HG03457 (cell line): ENCODE results near the gene PHF12.

ENCODE experiments used
- ATAC-seq: cut with Tn5 transposase; IDR thresholded peaks from one replicate; pipeline ENCODE4 v1.9.1; 2021; ENCODE audit warnings: moderate number of reproducible peaks; ENCODE audit not compliant: unreplicated experiment

PHF12 gene

GRCh38 chr17:28975646-28976045, 24.3 kb upstream of the PHF12 start:
- ATAC-seq = no peak

- no peak for ATAC-seq
Observed at GRCh38 chr17:28975031-28975430, 23.7 kb upstream of the PHF12 start.

GRCh38 chr17:28974451-28974850, 23.1 kb upstream of the PHF12 start:
- no peak for ATAC-seq

- ATAC-seq = no peak
Observed at GRCh38 chr17:28973425-28973824, 22.1 kb upstream of the PHF12 start.

GRCh38 chr17:28972437-28972836, 21.1 kb upstream of the PHF12 start:
- ATAC-seq = no peak

GRCh38 chr17:28970879-28971278, 19.6 kb upstream of the PHF12 start:
- ATAC-seq = no peak

- ATAC-seq = no peak
Observed at GRCh38 chr17:28969706-28970393, 18.5 kb upstream of the PHF12 start.

- no peak for ATAC-seq
Observed at GRCh38 chr17:28968914-28969295, 17.6 kb upstream of the PHF12 start.

GRCh38 chr17:28968231-28968913, 17.1 kb upstream of the PHF12 start:
- ATAC-seq = no peak

GRCh38 chr17:28967221-28968135, 16.2 kb upstream of the PHF12 start:
- no peak for ATAC-seq

GRCh38 chr17:28963841-28964240, 12.5 kb upstream of the PHF12 start:
- ATAC-seq = no peak

- no peak for ATAC-seq
Observed at GRCh38 chr17:28963055-28963611, 11.8 kb upstream of the PHF12 start.

GRCh38 chr17:28961391-28961790, 10.1 kb upstream of the PHF12 start:
- no peak for ATAC-seq

GRCh38 chr17:28960256-28961061, 9.1 kb upstream of the PHF12 start:
- no peak for ATAC-seq

GRCh38 chr17:28959471-28959871, 8.2 kb upstream of the PHF12 start:
- ATAC-seq = no peak

GRCh38 chr17:28958820-28959455, 7.6 kb upstream of the PHF12 start:
- no peak for ATAC-seq

GRCh38 chr17:28957992-28958355, 6.7 kb upstream of the PHF12 start:
- ATAC-seq = no peak

GRCh38 chr17:28957277-28957991, 6.1 kb upstream of the PHF12 start:
- ATAC-seq = no peak

- no peak for ATAC-seq
Observed at GRCh38 chr17:28956861-28957260, 5.5 kb upstream of the PHF12 start.
